Measurements from ENCODE around the gene PYDC1. TPM values are rescaled to one million over a fixed set of nuclear protein-coding genes. Genes with fewer than 3 reads are reported as not detected.
"Not testable (repeated sequence)": the region's sequence is repeated elsewhere in the genome, so short reads cannot be mapped to it uniquely, and the experiment has no call there.

Gene PYDC1
- total RNA-seq, 1 donor: not detected

GRCh38 chr16:31199430-31200041, 17.4 kb downstream of the PYDC1 start:
- H3K4me1 ChIP-seq (ENCODE audit: insufficient read depth, low read length): peaks cover 11% of the 10 kb centered on the region
- no peaks in the 10 kb centered on the region for H3K79me2 ChIP-seq (ENCODE audit: insufficient read depth, low read length)
- H3K9me3 ChIP-seq (ENCODE audit: low read depth, low read length): no peaks in the 10 kb centered on the region
- TF ChIP-seq CTCF (IDR thresholded peaks at IDR 0.05; ENCODE audit: extremely low read depth, low read depth, low read length): no peak
- no peak for DNase-seq (ENCODE audit: insufficient read length, low spot score, missing footprints)
- no peak overlapping the region for H3K4me3 ChIP-seq (ENCODE audit: insufficient read depth, low read length)
- H3K27ac ChIP-seq (ENCODE audit: low read depth, low read length): no peak overlapping the region
- peaks cover 41% of the 10 kb centered on the region for H3K36me3 ChIP-seq (ENCODE audit: insufficient read depth, low read length)
- peaks cover 21% of the 10 kb centered on the region for H4K20me1 ChIP-seq (ENCODE audit: insufficient read depth, low read length)
- no peaks in the 10 kb centered on the region for H3K27me3 ChIP-seq (ENCODE audit: insufficient read depth, low read length)
- H2AFZ ChIP-seq (ENCODE audit: low read length): no peak overlapping the region
- no peak overlapping the region for H3K4me2 ChIP-seq (ENCODE audit: insufficient read depth, low read length)

- Histone ChIP-seq H3K79me2 (ENCODE audit: insufficient read depth, low read length) (peaks cover 1% of the 10 kb centered on the region), H3K27ac (ENCODE audit: low read depth, low read length) (no peak overlapping the region), H3K4me2 (ENCODE audit: insufficient read depth, low read length) (no peak overlapping the region), H3K4me3 (ENCODE audit: insufficient read depth, low read length) (no peak overlapping the region), H3K9me3 (ENCODE audit: low read depth, low read length) (no peaks in the 10 kb centered on the region), H4K20me1 (ENCODE audit: insufficient read depth, low read length) (peaks cover 27% of the 10 kb centered on the region), H3K27me3 (ENCODE audit: insufficient read depth, low read length) (no peaks in the 10 kb centered on the region), H3K4me1 (ENCODE audit: insufficient read depth, low read length) (peaks cover 11% of the 10 kb centered on the region), H2AFZ (ENCODE audit: low read length) (no peak overlapping the region), H3K36me3 (ENCODE audit: insufficient read depth, low read length) (peaks cover 53% of the 10 kb centered on the region)
- no peak for TF ChIP-seq CTCF (IDR thresholded peaks at IDR 0.05; ENCODE audit: extremely low read depth, low read depth, low read length)
- peak; percentile 63 for DNase-seq (ENCODE audit: insufficient read length, low spot score, missing footprints)
These were observed 18.6 kb downstream of the PYDC1 start for GRCh38 chr16:31198207-31198882.

- H3K27me3 ChIP-seq (ENCODE audit: insufficient read depth, low read length): no peaks in the 10 kb centered on the region
- DNase-seq (ENCODE audit: insufficient read length, low spot score, missing footprints): no peak
- no peak overlapping the region for H3K4me2 ChIP-seq (ENCODE audit: insufficient read depth, low read length)
- H3K36me3 ChIP-seq (ENCODE audit: insufficient read depth, low read length): peaks cover 71% of the 10 kb centered on the region
- peaks cover 11% of the 10 kb centered on the region for H3K79me2 ChIP-seq (ENCODE audit: insufficient read depth, low read length)
- H3K4me1 ChIP-seq (ENCODE audit: insufficient read depth, low read length): peaks cover 2% of the 10 kb centered on the region
- H3K4me3 ChIP-seq (ENCODE audit: insufficient read depth, low read length): no peak overlapping the region
- no peak overlapping the region for H2AFZ ChIP-seq (ENCODE audit: low read length)
- peaks cover 36% of the 10 kb centered on the region for H4K20me1 ChIP-seq (ENCODE audit: insufficient read depth, low read length)
- H3K27ac ChIP-seq (ENCODE audit: low read depth, low read length): no peak overlapping the region
- TF ChIP-seq CTCF (IDR thresholded peaks at IDR 0.05; ENCODE audit: extremely low read depth, low read depth, low read length): no peak
- no peaks in the 10 kb centered on the region for H3K9me3 ChIP-seq (ENCODE audit: low read depth, low read length)
These were observed 20.4 kb downstream of the PYDC1 start for GRCh38 chr16:31196324-31197088.

GRCh38 chr16:31195861-31196260, 21.1 kb downstream of the PYDC1 start:
- Histone ChIP-seq H3K36me3 (ENCODE audit: insufficient read depth, low read length) (peaks cover 77% of the 10 kb centered on the region), H3K79me2 (ENCODE audit: insufficient read depth, low read length) (peaks cover 15% of the 10 kb centered on the region), H4K20me1 (ENCODE audit: insufficient read depth, low read length) (peaks cover 32% of the 10 kb centered on the region)
- not testable (repeated sequence) for DNase-seq (ENCODE audit: insufficient read length, low spot score, missing footprints); H3K4me3 ChIP-seq (ENCODE audit: insufficient read depth, low read length); H2AFZ ChIP-seq (ENCODE audit: low read length); H3K27ac ChIP-seq (ENCODE audit: low read depth, low read length); H3K27me3 ChIP-seq (ENCODE audit: insufficient read depth, low read length); H3K9me3 ChIP-seq (ENCODE audit: low read depth, low read length); H3K4me2 ChIP-seq (ENCODE audit: insufficient read depth, low read length); H3K4me1 ChIP-seq (ENCODE audit: insufficient read depth, low read length)

Data from osteoblast (primary cell).